Gastroesophageal sphincter (tissue), 3 donors: ENCODE results near the gene GRK1.

Source experiments
- CTCF ChIP-seq, 4 experiments: fragments of 200-600 bp in 2 of 4; fragments of 450-650 bp in 2 of 4; sonication (generic) in 1 of 4; IDR thresholded peaks; one replicate each; pipeline ENCODE4 v1.5.1; 2017 to 2019; ENCODE audit warnings: antibody characterized with exemption in 4 of 4, mild to moderate bottlenecking in 2 of 4, moderate library complexity in 2 of 4
- EP300 ChIP-seq: sonication (generic); formaldehyde crosslinking; IDR thresholded peaks from one replicate; pipeline ENCODE4 v1.6.1; 2017; ENCODE audit warnings: antibody characterized with exemption, mild to moderate bottlenecking

GRCh38 chr13:113665597-113666328 is 1.3 kb upstream of the GRK1 start:
- TF ChIP-seq CTCF (IDR thresholded peaks at IDR 0.05) (no peak), EP300 (no peak)
